Kidney epithelial cell (primary cell): ENCODE data around the gene MAZ. TPM values are rescaled to one million over a fixed set of nuclear protein-coding genes. Genes with fewer than 3 reads are reported as not detected.

Source experiments
- DNase-seq: peaks from one replicate; pipeline ENCODE4 v3.0.0-alpha.2; 2010; ENCODE audit warnings: low read depth
- H3K27me3 ChIP-seq: 2 replicates; pipeline ENCODE4 v1.6.0; 2011; ENCODE audit warnings: low read length; ENCODE audit not compliant: control insufficient read depth, insufficient read depth
- H3K36me3 ChIP-seq: 2 replicates; pipeline ENCODE4 v1.5.1; 2011; ENCODE audit warnings: low read length; ENCODE audit not compliant: control insufficient read depth, insufficient read depth
- H3K4me3 ChIP-seq: 2 replicates; pipeline ENCODE4 v1.5.1; 2011; ENCODE audit warnings: low read depth, mild to moderate bottlenecking, control low read depth, low read length
- CTCF ChIP-seq: IDR thresholded peaks from 2 replicates; pipeline ENCODE4 v1.5.1; 2011; ENCODE audit warnings: mild to moderate bottlenecking, moderate library complexity, low read length, control low read depth, inconsistent platforms; ENCODE audit not compliant: insufficient read depth, poor library complexity, severe bottlenecking
- total RNA-seq: library from RNA; depleted of rRNA; stranded (reverse); fragments of >200 nt; gene quantifications from 2 replicates; pipeline ENCODE4 v1.2.3, GENCODE V29; 2015

The MAZ gene
- total RNA-seq, 1 donor from 2014 or later = 164 TPM

- DNase-seq = no peak
- H3K4me3 ChIP-seq = no peak overlapping the region
- H3K36me3 ChIP-seq = peaks cover 4% of the 10 kb centered on the region
- no peak for TF ChIP-seq CTCF
- no peaks in the 10 kb centered on the region for H3K27me3 ChIP-seq
Observed at GRCh38 chr16:29841631-29842030, 35.3 kb downstream of the MAZ start.

- H3K4me3 ChIP-seq = no peak overlapping the region
- no peak for DNase-seq
- H3K36me3 ChIP-seq = peaks cover 4% of the 10 kb centered on the region
- no peak for TF ChIP-seq CTCF
- no peaks in the 10 kb centered on the region for H3K27me3 ChIP-seq
Observed at GRCh38 chr16:29842732-29843346, 36.5 kb downstream of the MAZ start.

GRCh38 chr16:29843931-29844330 lies 37.6 kb downstream of the MAZ start:
- no peak for DNase-seq
- no peaks in the 10 kb centered on the region for H3K27me3 ChIP-seq
- TF ChIP-seq CTCF = no peak
- H3K36me3 ChIP-seq = peaks cover 4% of the 10 kb centered on the region
- no peak overlapping the region for H3K4me3 ChIP-seq

- no peak for DNase-seq
- H3K4me3 ChIP-seq = no peak overlapping the region
- no peaks in the 10 kb centered on the region for H3K27me3 ChIP-seq
- peaks cover 4% of the 10 kb centered on the region for H3K36me3 ChIP-seq
- TF ChIP-seq CTCF = no peak
Observed at GRCh38 chr16:29844575-29845331, 38.4 kb downstream of the MAZ start.

GRCh38 chr16:29845656-29846055 lies 39.3 kb downstream of the MAZ start:
- no peaks in the 10 kb centered on the region for H3K27me3 ChIP-seq
- no peak for DNase-seq
- peaks cover 4% of the 10 kb centered on the region for H3K36me3 ChIP-seq
- H3K4me3 ChIP-seq = no peak overlapping the region
- no peak for TF ChIP-seq CTCF
